Erythroblast (primary cell): ENCODE results near the gene TMEM151A.

Experiments used
- GATA1 ChIP-seq: IDR thresholded peaks from 2 replicates; pipeline ENCODE4 v1.6.1; 2011; ENCODE audit warnings: low read depth, mild to moderate bottlenecking, control low read depth, low read length, moderate library complexity
- POLR2A ChIP-seq: IDR thresholded peaks from 2 replicates; pipeline ENCODE4 v1.6.1; 2011; ENCODE audit warnings: mild to moderate bottlenecking, low read length

- no peak for TF ChIP-seq POLR2A
- no peak for TF ChIP-seq GATA1
Observed at GRCh38 chr11:66314186-66314501, 22.4 kb downstream of the TMEM151A start.
